HG03139 (cell line): Measurements from ENCODE around the gene THAP11.
"Not testable (repeated sequence)": the region's sequence is repeated elsewhere in the genome, so short reads cannot be mapped to it uniquely, and the experiment has no call there.

Experiments
- ATAC-seq: cut with Tn5 transposase; IDR thresholded peaks from one replicate; pipeline ENCODE4 v1.9.1; 2021; ENCODE audit not compliant: unreplicated experiment

THAP11 gene

DNA sequence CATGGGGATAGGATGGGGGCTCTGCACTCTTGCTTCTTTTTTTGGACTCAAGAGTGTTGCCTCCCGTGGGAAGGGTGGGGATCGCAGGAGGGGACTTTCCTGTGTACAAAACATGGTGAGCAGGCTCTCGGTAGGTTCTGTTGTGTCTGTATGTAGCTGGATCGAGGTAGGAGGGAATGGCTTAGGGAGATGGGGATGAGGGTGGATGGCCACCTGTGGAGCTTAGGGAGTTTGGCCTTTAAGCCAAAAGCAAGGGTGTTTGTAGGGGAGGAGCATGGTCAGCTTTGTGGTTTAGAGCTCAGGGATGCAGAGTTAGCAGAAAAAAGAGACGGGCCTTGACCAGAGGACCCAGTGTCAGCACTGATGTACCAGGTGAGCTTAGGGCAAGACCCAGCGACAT is 19.8 kb downstream of the THAP11 start:
- ATAC-seq = no peak

DNA sequence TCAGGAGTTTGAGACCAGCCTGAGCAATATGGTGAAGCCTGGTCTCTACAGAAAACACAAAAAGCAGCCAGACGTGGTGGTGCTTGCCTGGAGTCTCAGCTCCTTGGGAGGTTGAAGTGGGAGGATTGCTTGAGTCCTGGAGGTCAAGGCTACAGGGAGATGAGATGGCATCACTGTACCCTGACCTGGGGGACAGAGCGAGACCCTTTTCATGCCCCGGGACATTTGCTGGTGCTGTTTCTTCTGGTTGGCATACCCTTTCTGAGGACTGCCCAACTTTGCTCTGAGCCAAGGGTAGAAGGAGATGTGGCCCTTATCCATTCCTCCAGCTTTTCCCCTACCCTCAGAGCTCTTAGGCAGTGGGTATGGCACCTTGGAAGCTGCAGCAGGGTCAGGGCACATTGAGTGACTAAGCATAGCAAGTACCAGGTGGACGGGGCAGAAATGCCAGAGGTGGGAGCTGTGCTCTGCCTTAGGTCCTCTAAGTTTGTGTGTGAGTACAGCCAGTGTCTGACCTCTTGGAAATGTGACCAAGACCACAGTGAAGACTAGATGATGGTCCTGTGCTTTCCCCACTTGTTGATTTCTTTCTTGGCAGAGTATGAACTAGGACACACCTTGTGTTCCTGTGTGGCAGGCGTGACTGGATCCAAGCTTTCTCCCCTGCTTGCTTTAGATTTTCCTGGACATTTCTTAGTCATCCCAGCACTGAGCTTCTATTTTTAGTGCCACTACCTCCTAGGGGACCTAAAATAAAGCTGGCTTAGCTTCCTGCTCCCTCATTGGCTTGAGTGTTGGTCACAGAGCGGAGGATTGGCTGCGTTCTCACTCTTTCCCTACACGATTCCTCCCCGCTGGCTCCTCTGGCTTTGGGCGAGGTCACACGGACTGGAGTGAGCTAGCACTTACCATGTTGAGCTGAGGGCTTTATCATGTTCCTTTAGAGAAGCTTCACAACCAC is 20.8 kb downstream of the THAP11 start:
- no peak for ATAC-seq

DNA sequence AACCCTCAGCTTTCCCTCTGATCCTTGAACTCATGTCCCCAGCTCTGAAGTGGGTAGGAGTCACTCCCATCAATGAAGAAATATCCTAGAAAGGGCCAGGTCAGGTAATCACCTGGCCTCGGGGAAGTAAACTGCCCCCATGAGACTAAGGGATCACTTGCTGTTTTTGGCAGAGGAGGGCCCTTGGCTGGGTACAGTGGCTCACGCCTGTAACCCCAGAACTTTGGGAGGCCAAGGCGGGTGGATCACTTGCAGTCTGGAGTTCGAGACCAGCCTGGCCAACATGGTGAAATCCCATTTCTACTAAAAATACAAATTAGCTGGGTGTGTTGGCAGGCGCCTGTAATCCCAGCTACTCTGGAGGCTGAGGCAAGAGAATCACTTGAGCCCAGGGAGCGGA is 21.9 kb downstream of the THAP11 start:
- ATAC-seq = not testable (repeated sequence)

- ATAC-seq = no peak
Measured at GRCh38 chr16:67864594-67864993, 22.5 kb downstream of the THAP11 start.

- no peak for ATAC-seq
Measured at GRCh38 chr16:67865318-67865717, 23.2 kb downstream of the THAP11 start.

GRCh38 chr16:67868290-67868689 is 26.2 kb downstream of the THAP11 start:
- ATAC-seq = no peak

- ATAC-seq = no peak
Measured at GRCh38 chr16:67869653-67870052, 27.5 kb downstream of the THAP11 start.

- ATAC-seq = no peak
Measured at GRCh38 chr16:67871256-67871655, 29.1 kb downstream of the THAP11 start.

- no peak for ATAC-seq
Measured at GRCh38 chr16:67872131-67872630, 30.1 kb downstream of the THAP11 start.

GRCh38 chr16:67872631-67873434 is 30.7 kb downstream of the THAP11 start, which contains the start of gene EDC4:
TSS of gene EDC4 (plus strand) at chr16:67873052. CDS start at chr16:67873262, 210 bp downstream.
- peak; percentile 65 for ATAC-seq

DNA sequence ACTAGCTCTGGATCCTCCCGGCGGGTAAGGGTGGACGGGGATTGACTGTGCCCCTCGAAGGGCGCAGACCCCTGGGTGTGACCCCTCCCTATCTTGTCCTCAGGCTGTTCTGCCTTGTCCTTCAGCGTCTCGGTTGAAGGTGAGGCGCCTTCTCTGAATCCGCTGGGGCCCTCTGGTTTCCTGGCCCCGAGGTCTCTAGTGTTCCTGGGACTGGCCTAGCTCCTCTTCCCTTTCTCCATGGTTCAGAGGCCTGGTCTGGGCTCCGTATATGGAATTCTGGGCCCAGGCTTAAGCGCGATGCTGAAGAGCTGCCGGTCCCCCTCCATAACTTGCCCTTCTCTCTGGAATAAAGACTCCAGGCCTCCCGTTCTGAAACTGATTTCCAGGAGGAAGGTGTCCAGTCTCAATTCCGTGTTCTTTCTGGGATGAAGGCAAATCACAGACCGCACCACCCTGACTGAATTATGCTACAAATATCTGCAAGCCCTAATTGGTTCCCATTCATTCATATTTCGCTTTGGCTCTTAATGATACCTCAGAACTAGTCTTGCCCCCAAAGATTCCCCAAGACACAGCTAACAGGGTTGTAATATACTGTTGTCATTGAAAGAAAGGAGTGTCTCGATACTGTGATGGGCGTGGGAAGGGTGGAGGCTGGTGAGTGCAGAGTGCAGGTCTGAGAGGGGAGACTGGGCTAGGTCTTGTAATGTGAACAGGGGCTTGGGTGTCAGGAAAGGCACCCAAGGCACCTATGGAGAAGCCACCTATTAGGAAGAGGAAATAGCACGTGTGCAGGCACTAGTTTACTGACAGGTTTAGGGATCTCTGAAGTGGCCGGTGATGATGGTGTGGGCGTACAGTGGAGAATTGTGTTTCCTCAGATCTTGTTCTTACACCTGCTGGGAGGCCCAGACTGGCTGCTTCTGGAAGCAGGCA is 31.6 kb downstream of the THAP11 start:
- no peak for ATAC-seq

- ATAC-seq = no peak
Measured at GRCh38 chr16:67874372-67874771, 32.3 kb downstream of the THAP11 start.

DNA sequence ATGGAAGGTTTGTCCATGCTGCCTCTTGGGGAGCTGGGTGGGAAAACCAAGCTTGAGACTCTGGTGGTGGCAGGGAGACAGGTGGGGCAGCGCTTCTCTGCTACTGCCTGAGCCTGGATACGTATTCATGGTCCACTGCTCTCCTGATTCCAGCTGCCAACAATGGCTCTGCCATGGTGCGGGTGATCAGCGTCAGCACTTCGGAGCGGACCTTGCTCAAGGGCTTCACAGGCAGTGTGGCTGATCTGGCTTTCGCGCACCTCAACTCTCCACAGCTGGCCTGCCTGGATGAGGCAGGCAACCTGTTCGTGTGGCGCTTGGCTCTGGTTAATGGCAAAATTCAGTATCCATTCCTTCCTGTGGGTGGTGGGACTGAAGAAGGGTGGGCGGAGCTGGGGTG is 34.9 kb downstream of the THAP11 start:
- no peak for ATAC-seq

DNA sequence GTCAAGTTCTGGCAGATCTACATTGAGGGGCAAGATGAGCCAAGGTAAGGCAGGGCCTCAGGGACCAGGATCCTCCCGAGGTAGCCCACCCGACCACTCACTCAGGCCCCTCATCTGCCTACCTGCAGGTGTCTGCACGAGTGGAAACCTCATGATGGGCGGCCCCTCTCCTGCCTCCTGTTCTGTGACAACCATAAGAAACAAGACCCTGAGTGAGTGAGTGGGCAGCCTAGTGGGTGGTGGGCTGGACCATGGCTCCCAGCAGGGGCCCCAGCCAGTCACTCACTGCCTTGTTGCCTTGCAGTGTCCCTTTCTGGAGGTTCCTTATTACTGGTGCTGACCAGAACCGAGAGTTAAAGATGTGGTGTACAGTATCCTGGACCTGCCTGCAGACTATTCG is 36.1 kb downstream of the THAP11 start:
- ATAC-seq = no peak

GRCh38 chr16:67878846-67879245 is 36.7 kb downstream of the THAP11 start:
- ATAC-seq = no peak

GRCh38 chr16:67879462-67879861 is 37.3 kb downstream of the THAP11 start:
- ATAC-seq = no peak

DNA sequence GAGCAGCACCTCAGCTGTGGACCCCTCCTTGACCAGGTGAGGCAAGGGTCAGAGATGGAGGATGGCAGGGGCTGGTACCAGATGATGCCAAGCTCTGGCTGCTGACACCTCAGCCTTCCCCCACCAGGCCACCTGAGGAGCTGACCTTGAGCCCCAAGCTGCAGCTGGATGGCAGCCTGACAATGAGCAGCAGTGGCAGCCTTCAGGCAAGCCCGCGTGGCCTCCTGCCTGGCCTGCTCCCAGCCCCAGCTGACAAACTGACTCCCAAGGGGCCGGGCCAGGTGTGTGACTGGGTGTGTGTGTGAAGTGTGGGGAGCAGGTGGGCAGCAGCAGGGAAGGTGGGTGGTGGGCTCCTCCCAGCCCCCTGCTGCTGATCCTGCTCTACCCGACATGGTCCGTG is 37.8 kb downstream of the THAP11 start:
- no peak for ATAC-seq

GRCh38 chr16:67880584-67880983 is 38.5 kb downstream of the THAP11 start:
- no peak for ATAC-seq

DNA sequence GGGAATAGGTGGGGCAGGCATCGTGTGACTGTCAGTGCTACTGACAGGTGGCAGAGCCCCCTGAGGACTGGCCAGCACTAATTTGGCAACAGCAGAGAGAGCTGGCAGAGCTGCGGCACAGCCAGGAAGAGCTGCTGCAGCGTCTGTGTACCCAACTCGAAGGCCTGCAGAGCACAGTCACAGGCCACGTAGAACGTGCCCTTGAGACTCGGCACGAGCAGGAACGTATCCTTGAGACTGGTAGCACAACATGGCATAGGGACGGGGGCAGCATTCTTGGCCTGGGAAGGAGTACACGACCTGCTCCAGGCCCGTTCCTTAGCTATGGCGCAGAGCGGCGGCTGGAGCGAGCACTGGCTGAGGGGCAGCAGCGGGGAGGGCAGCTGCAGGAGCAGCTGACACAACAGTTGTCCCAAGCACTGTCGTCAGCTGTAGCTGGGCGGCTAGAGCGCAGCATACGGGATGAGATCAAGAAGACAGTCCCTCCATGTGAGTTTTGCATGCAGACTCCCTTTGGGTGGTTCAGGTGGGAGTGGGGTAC is 39.6 kb downstream of the THAP11 start:
- no peak for ATAC-seq
